Stomach (tissue), 9 donors: Measurements from ENCODE around the gene KCNJ5. TPM values are rescaled to one million over a fixed set of nuclear protein-coding genes. Genes with fewer than 3 reads are reported as not detected.
A peak's percentile ranks its signal among the peaks of the same experiment; 100 is the strongest.

ENCODE experiments used
- DNase-seq, 2 donors: peaks; one replicate each; pipeline versions ENCODE4 v3.0.0 to v3.0.0-alpha.2; 2013 to 2019
- H3K27ac ChIP-seq, 5 donors: fragments of 200-600 bp in 4 of 5; sonication (generic) in 4 of 5; one replicate each; pipeline ENCODE4 v1.5.1; 2013 to 2019; ENCODE audit warnings: mild to moderate bottlenecking in 1 of 5, moderate library complexity in 1 of 5
- H3K27me3 ChIP-seq, 3 donors: fragments of 200-600 bp; sonication (generic); one replicate each; pipeline ENCODE4 v1.5.1; 2017 to 2019; ENCODE audit warnings: mixed run types in 1 of 3
- H3K36me3 ChIP-seq, 4 donors: fragments of 200-600 bp; sonication (generic); 1 replicate in 3 of 4; 2 replicates in 1 of 4; pipeline ENCODE4 v1.5.1; 2016 to 2019
- H3K4me1 ChIP-seq, 4 donors: fragments of 200-600 bp; sonication (generic); one replicate each; pipeline ENCODE4 v1.5.1; 2016 to 2019
- H3K4me3 ChIP-seq, 4 donors: fragments of 200-600 bp; sonication (generic) in 3 of 4; one replicate each; pipeline ENCODE4 v1.5.1; 2016 to 2019; ENCODE audit warnings: mild to moderate bottlenecking in 1 of 4
- H3K9me3 ChIP-seq, 4 donors: fragments of 200-600 bp; sonication (generic); one replicate each; pipeline ENCODE4 v1.5.1; 2016 to 2019
- CTCF ChIP-seq, 7 experiments: fragments of 450-650 bp in 4 of 7; fragments of 200-600 bp in 3 of 7; sonication (generic) in 3 of 7; IDR thresholded peaks; one replicate each; pipeline ENCODE4 v1.5.1; 2016 to 2019; ENCODE audit warnings: antibody characterized with exemption in 7 of 7, control low read depth in 2 of 7, mild to moderate bottlenecking in 1 of 7
- EP300 ChIP-seq: sonication (generic); formaldehyde crosslinking; IDR thresholded peaks from one replicate; pipeline ENCODE4 v1.6.1; 2017; ENCODE audit warnings: antibody characterized with exemption
- POLR2A ChIP-seq, 4 donors: fragments of 450-650 bp; IDR thresholded peaks; one replicate each; pipeline ENCODE4 v1.6.1; 2016; ENCODE audit warnings: antibody characterized with exemption in 4 of 4, control low read depth in 2 of 4, mild to moderate bottlenecking in 1 of 4, moderate library complexity in 1 of 4
- POLR2AphosphoS5 ChIP-seq, 3 donors: sonication (generic); formaldehyde crosslinking; IDR thresholded peaks; one replicate each; pipeline ENCODE4 v1.6.1; 2016; ENCODE audit warnings: antibody characterized with exemption in 3 of 3
- WGBS, 5 donors: extraction: QIAGEN DNeasy Blood & Tissue Kit in 3 of 5; methylation state at CpG; one replicate each; pipeline versions ENCODE4 v1.1.5 to v1.1.7; 2013 to 2018; 5-methylcytosine and 5-hydroxymethylcytosine counted together
- intact Hi-C: fragments of 100-400 bp; cut with DNase I; formaldehyde crosslinking; loops from one replicate; pipeline ENCODE4 v1.15.1; 2023; ENCODE audit warnings: low total_unique reads
- polyA plus RNA-seq, 3 donors: library from polyadenylated mRNA; stranded (reverse); fragments of 200-250 nt; gene quantifications; one replicate each; pipeline ENCODE4 v1.2.3, GENCODE V29; 2013
- total RNA-seq, 5 donors: library from RNA; depleted of rRNA; stranded (reverse); fragments of >200 nt; gene quantifications; one replicate each; pipeline versions ENCODE4 v1.1.0 to v1.2.3, GENCODE V29; 2014 to 2016
- donor health status: healthy with polysubstance abuse.
- donor health status: Bipolar disorder and iron deficiency.
- donor health status: healthy.

Gene KCNJ5
- total and polyA plus RNA-seq, 8 donors: 0.25 to 1.9 (median 0.83) TPM; not detected in 2

- Histone ChIP-seq H3K36me3 (no peaks in the 10 kb centered on the region), H3K9me3 (no peaks in the 10 kb centered on the region), H3K27ac (no peak overlapping the region), H3K27me3 (peaks cover 0 to 9% (median 0%) of the 10 kb centered on the region in 3 donors), H3K4me1 (peaks cover 14 to 40% (median 30%) of the 10 kb centered on the region in 4 donors), H3K4me3 (no peak overlapping the region)
- no peak for DNase-seq
- TF ChIP-seq POLR2A (IDR thresholded peaks at IDR 0.05) (no peak), CTCF (IDR thresholded peaks at IDR 0.05) (no peak), POLR2AphosphoS5 (IDR thresholded peaks at IDR 0.05) (no peak), EP300 (no peak)
- intact Hi-C loops: no loop called here
- WGBS, 5 donors: 89 to 100% (median 94%) methylated on average over 1 of the region's 1 CpG
These were observed 6.7 kb downstream of the KCNJ5 start for GRCh38 chr11:128897826-128898225.

- peaks cover 0 to 9% (median 0%) of the 10 kb centered on the region in 3 donors for H3K27me3 ChIP-seq
- intact Hi-C loops: no loop called here
- H3K4me1 ChIP-seq: peaks cover 11 to 33% (median 22%) of the 10 kb centered on the region in 4 donors
- H3K4me3 ChIP-seq: no peak overlapping the region
- no peaks in the 10 kb centered on the region for H3K36me3 ChIP-seq
- no peak overlapping the region for H3K27ac ChIP-seq
- DNase-seq: no peak
- no peaks in the 10 kb centered on the region for H3K9me3 ChIP-seq
- no peak for TF ChIP-seq CTCF (IDR thresholded peaks at IDR 0.05)
- TF ChIP-seq EP300: no peak
- TF ChIP-seq POLR2AphosphoS5 (IDR thresholded peaks at IDR 0.05): no peak
- no peak for TF ChIP-seq POLR2A (IDR thresholded peaks at IDR 0.05)
- WGBS, 5 donors: 87 to 94% (median 93%) methylated on average over 13 of the region's 13 CpGs
These were observed 7.6 kb downstream of the KCNJ5 start for GRCh38 chr11:128898580-128899344.

- intact Hi-C loops: no loop called here
- no peaks in the 10 kb centered on the region for H3K9me3 ChIP-seq
- 24 to 42% (median 34%) methylated on average over 4 of the region's 4 CpGs for WGBS, 5 donors
- peak in 1 of 2 donors; percentile 58 for DNase-seq
- peaks cover 0 to 18% (median 0%) of the 10 kb centered on the region in 3 donors for H3K27me3 ChIP-seq
- no peak overlapping the region for H3K4me3 ChIP-seq
- TF ChIP-seq EP300 (no peak), POLR2A (IDR thresholded peaks at IDR 0.05) (no peak), CTCF (IDR thresholded peaks at IDR 0.05) (no peak), POLR2AphosphoS5 (IDR thresholded peaks at IDR 0.05) (no peak)
- H3K36me3 ChIP-seq: no peaks in the 10 kb centered on the region
- H3K4me1 ChIP-seq: peaks cover 9 to 33% (median 22%) of the 10 kb centered on the region in 4 donors
- no peak overlapping the region for H3K27ac ChIP-seq
These were observed 9.3 kb downstream of the KCNJ5 start for GRCh38 chr11:128900468-128900867.

- H3K9me3 ChIP-seq: no peaks in the 10 kb centered on the region
- no peak for TF ChIP-seq CTCF (IDR thresholded peaks at IDR 0.05)
- TF ChIP-seq EP300: no peak
- TF ChIP-seq POLR2A (IDR thresholded peaks at IDR 0.05): no peak
- TF ChIP-seq POLR2AphosphoS5 (IDR thresholded peaks at IDR 0.05): no peak
- H3K36me3 ChIP-seq: no peaks in the 10 kb centered on the region
- H3K4me3 ChIP-seq: no peak overlapping the region
- intact Hi-C loops: no loop called here
- no peak overlapping the region for H3K27ac ChIP-seq
- peaks cover 18 to 39% (median 29%) of the 10 kb centered on the region in 4 donors for H3K4me1 ChIP-seq
- H3K27me3 ChIP-seq: peaks cover 0 to 14% (median 0%) of the 10 kb centered on the region in 3 donors
- DNase-seq: no peak
- WGBS, 5 donors: 78 to 91% (median 88%) methylated on average over 29 of the region's 29 CpGs
These were observed 10.7 kb downstream of the KCNJ5 start for GRCh38 chr11:128901653-128902514.
